Upper lobe of right lung (tissue), 1 donor: ENCODE data around the gene DDX51. TPM values are rescaled to one million over a fixed set of nuclear protein-coding genes. Genes with fewer than 3 reads are reported as not detected.
A peak's percentile ranks its signal among the peaks of the same experiment; 100 is the strongest.

Experiments
- ATAC-seq: fragments of 200-7000 bp; cut with Tn5 transposase; one replicate; pipeline ENCODE4 v1.9.1; 2020; ENCODE audit warnings: mild to moderate bottlenecking, moderate library complexity
- DNase-seq: peaks from one replicate; pipeline ENCODE4 v3.0.0-alpha.2; 2020
- H3K27ac ChIP-seq: fragments of 200-600 bp; one replicate; pipeline ENCODE4 v1.8.0; 2022
- H3K27me3 ChIP-seq: fragments of 200-600 bp; one replicate; pipeline ENCODE4 v1.8.0; 2022; ENCODE audit warnings: mild to moderate bottlenecking
- H3K36me3 ChIP-seq: fragments of 200-600 bp; one replicate; pipeline ENCODE4 v1.8.0; 2022
- H3K4me1 ChIP-seq: fragments of 200-600 bp; one replicate; pipeline ENCODE4 v1.8.0; 2022
- H3K4me3 ChIP-seq: fragments of 200-600 bp; one replicate; pipeline ENCODE4 v1.8.0; 2022; ENCODE audit warnings: mild to moderate bottlenecking
- H3K9me3 ChIP-seq: fragments of 200-600 bp; one replicate; pipeline ENCODE4 v1.8.0; 2022
- intact Hi-C: fragments of 100-400 bp; cut with DNase I; formaldehyde crosslinking; loops from one replicate; pipeline ENCODE4 v1.11.0; 2022
- total RNA-seq: library from RNA; stranded (reverse); fragmentation: NEBNext Ultra II Directional; extraction: Animal tissue kit (Norgen Biotek cat#: 25700); gene quantifications from one replicate; pipeline ENCODE4 v1.2.1, GENCODE V29; 2021
- TF ChIP-seq, protein P1 (sequence below): fragments of 200-600 bp; IDR thresholded peaks from one replicate; pipeline ENCODE4 v1.8.0; 2022; ENCODE audit warnings: antibody characterized with exemption
- donor health status: DM: no; HTN: yes; CAD: no; lungs with severe emphysema.

DDX51 gene
- total RNA-seq, 1 donor from 2014 or later: 16.2 TPM

- peaks cover 5% of the 10 kb centered on the region for H3K4me1 ChIP-seq
- ATAC-seq (no peak), DNase-seq (no peak)
- H3K27me3 ChIP-seq: no peaks in the 10 kb centered on the region
- H3K27ac ChIP-seq: no peak overlapping the region
- no peaks in the 10 kb centered on the region for H3K9me3 ChIP-seq
- TF ChIP-seq, protein P1, sequence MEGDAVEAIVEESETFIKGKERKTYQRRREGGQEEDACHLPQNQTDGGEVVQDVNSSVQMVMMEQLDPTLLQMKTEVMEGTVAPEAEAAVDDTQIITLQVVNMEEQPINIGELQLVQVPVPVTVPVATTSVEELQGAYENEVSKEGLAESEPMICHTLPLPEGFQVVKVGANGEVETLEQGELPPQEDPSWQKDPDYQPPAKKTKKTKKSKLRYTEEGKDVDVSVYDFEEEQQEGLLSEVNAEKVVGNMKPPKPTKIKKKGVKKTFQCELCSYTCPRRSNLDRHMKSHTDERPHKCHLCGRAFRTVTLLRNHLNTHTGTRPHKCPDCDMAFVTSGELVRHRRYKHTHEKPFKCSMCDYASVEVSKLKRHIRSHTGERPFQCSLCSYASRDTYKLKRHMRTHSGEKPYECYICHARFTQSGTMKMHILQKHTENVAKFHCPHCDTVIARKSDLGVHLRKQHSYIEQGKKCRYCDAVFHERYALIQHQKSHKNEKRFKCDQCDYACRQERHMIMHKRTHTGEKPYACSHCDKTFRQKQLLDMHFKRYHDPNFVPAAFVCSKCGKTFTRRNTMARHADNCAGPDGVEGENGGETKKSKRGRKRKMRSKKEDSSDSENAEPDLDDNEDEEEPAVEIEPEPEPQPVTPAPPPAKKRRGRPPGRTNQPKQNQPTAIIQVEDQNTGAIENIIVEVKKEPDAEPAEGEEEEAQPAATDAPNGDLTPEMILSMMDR: no peak
- H3K4me3 ChIP-seq: no peak overlapping the region
- intact Hi-C loops: no loop called here
- peaks cover 7% of the 10 kb centered on the region for H3K36me3 ChIP-seq
Measured at GRCh38 chr12:132154941-132155770, 11.0 kb upstream of the DDX51 start.

- Histone ChIP-seq H3K4me1 (peaks cover 5% of the 10 kb centered on the region), H3K27me3 (no peaks in the 10 kb centered on the region), H3K27ac (no peak overlapping the region), H3K9me3 (no peaks in the 10 kb centered on the region), H3K36me3 (peaks cover 7% of the 10 kb centered on the region), H3K4me3 (peak overlapping the region; percentile 25)
- no peak for DNase-seq
- ATAC-seq: no peak
- intact Hi-C loops: no loop called here
- TF ChIP-seq, protein P1: no peak
Measured at GRCh38 chr12:132154341-132154761, 10.2 kb upstream of the DDX51 start.

GRCh38 chr12:132153501-132154340 lies 9.6 kb upstream of the DDX51 start:
- Histone ChIP-seq H3K4me3 (peak overlapping the region; percentile 25), H3K27ac (no peak overlapping the region), H3K4me1 (peaks cover 5% of the 10 kb centered on the region), H3K27me3 (no peaks in the 10 kb centered on the region), H3K36me3 (peaks cover 7% of the 10 kb centered on the region), H3K9me3 (no peaks in the 10 kb centered on the region)
- intact Hi-C loops: no loop called here
- TF ChIP-seq, protein P1: peak; percentile 92
- DNase-seq: peak; percentile 80
- peak; percentile 93 for ATAC-seq

- intact Hi-C loops: no loop called here
- TF ChIP-seq, protein P1: no peak
- Histone ChIP-seq H3K27ac (no peak overlapping the region), H3K9me3 (no peaks in the 10 kb centered on the region), H3K4me3 (no peak overlapping the region), H3K27me3 (no peaks in the 10 kb centered on the region), H3K36me3 (peaks cover 7% of the 10 kb centered on the region), H3K4me1 (peaks cover 5% of the 10 kb centered on the region)
- ATAC-seq (no peak), DNase-seq (peak; percentile 57)
Measured at GRCh38 chr12:132152953-132153352, 8.8 kb upstream of the DDX51 start.

GRCh38 chr12:132152411-132152821 lies 8.3 kb upstream of the DDX51 start:
- Histone ChIP-seq H3K4me3 (no peak overlapping the region), H3K4me1 (peaks cover 5% of the 10 kb centered on the region), H3K27me3 (no peaks in the 10 kb centered on the region), H3K9me3 (no peaks in the 10 kb centered on the region), H3K36me3 (peaks cover 7% of the 10 kb centered on the region), H3K27ac (no peak overlapping the region)
- TF ChIP-seq, protein P1: no peak
- ATAC-seq (no peak), DNase-seq (peak; percentile 44)
- intact Hi-C loops: no loop called here
